HG03095 (cell line): ENCODE data around the gene FAM13B.

ENCODE experiments used
- ATAC-seq: cut with Tn5 transposase; IDR thresholded peaks from one replicate; pipeline ENCODE4 v1.9.1; 2021; ENCODE audit warnings: moderate library complexity; ENCODE audit not compliant: unreplicated experiment

Gene FAM13B

DNA sequence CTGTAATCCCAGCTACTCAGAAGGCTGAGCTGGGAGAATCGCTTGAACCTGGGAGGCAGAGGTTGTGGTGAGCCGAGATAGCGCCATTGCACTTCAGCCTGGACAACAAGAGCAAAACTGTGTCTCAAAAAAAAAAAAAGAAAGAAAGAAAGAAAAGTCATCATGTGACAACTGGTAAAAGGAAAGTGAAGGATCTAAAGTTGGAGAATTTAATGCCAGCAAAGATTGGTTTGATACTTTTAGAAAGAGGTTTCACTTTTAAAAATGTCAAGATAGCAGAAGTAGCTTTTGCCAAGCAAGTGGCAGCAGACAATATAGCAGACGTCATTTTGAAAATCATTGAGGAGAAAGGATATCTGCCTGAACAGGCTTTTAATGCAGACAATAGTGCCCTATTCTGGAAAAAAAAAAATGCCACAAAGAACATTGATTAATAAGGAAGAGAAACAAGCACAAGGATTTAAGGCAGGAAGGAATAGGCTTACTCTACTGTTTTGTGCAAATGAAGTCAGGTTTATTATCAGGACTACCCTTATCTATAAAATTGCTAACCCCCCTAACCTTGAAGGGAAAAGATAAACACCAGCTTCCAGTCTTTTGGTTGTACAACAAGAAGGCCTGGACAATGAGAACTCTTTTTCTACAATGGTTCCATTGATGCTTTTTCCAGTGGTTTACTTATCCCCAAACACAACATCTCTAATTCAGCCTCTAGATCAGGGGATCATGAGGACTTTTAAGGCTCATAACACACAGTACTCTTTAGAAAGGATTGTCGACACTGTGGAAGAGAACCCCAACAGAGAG is 131.7 kb downstream of the FAM13B start:
- no peak for ATAC-seq

- ATAC-seq, result no peak
These were observed 133.4 kb downstream of the FAM13B start for GRCh38 chr5:137899493-137899892.

DNA sequence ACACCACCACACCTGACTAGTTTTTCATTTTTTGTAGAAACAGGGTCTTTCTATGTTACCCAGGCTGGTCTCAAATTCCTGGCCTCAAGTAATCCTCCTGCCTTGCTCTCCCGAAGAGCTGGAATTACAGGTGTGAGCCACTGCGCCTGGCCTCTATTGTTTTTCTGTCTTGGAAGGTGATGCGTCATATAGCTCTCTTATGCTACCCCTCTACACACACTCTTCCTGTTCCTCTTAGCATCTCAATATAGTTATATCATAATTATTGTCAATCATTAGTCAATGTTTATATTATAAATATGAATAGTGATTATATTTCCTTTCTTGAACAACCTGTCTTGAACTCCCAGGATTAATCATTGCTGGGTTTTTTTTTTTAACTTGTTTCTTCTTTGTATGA is 136.3 kb downstream of the FAM13B start:
- no peak for ATAC-seq

GRCh38 chr5:137894586-137894985 is 138.3 kb downstream of the FAM13B start:
- ATAC-seq, result no peak

GRCh38 chr5:137891849-137892248 is 141.0 kb downstream of the FAM13B start:
- no peak for ATAC-seq

- no peak for ATAC-seq
These were observed 142.0 kb downstream of the FAM13B start for GRCh38 chr5:137890845-137891244.

- peak; percentile 92 for ATAC-seq
These were observed 143.8 kb downstream of the FAM13B start, which contains the start of gene PKD2L2 for GRCh38 chr5:137888863-137889759. PKD2L2 (plus strand) TSS chr5:137889457; CDS start chr5:137889492, 35 bp downstream.

- ATAC-seq, result no peak
These were observed 144.4 kb downstream of the FAM13B start for GRCh38 chr5:137888466-137888862.
